Lower leg skin (tissue), 3 donors: ENCODE measurements around the gene AP3D1.

ENCODE experiments used
- CTCF ChIP-seq, 3 donors: fragments of 450-650 bp; IDR thresholded peaks; one replicate each; pipeline ENCODE4 v1.5.1; 2016; ENCODE audit warnings: antibody characterized with exemption in 3 of 3, mild to moderate bottlenecking in 3 of 3, moderate library complexity in 2 of 3
- POLR2A ChIP-seq, 2 donors: fragments of 450-650 bp; IDR thresholded peaks; one replicate each; pipeline ENCODE4 v1.6.1; 2016 to 2017; ENCODE audit warnings: antibody characterized with exemption in 2 of 2, mild to moderate bottlenecking in 1 of 2, moderate library complexity in 1 of 2

GRCh38 chr19:2199215-2199614 is 47.8 kb upstream of the AP3D1 start:
- no peak for TF ChIP-seq CTCF (IDR thresholded peaks at IDR 0.05)
- no peak for TF ChIP-seq POLR2A (IDR thresholded peaks at IDR 0.05)
